Measurements from ENCODE around the gene FBLIM1.

FBLIM1 gene

GRCh38 chr1:15731735-15732685, 26.6 kb upstream of the FBLIM1 start:
- no peak for DNase-seq

- DNase-seq: no peak
These were observed 25.9 kb upstream of the FBLIM1 start for GRCh38 chr1:15732686-15733081.

GRCh38 chr1:15733218-15733725, 25.3 kb upstream of the FBLIM1 start:
- no peak for DNase-seq

DNA sequence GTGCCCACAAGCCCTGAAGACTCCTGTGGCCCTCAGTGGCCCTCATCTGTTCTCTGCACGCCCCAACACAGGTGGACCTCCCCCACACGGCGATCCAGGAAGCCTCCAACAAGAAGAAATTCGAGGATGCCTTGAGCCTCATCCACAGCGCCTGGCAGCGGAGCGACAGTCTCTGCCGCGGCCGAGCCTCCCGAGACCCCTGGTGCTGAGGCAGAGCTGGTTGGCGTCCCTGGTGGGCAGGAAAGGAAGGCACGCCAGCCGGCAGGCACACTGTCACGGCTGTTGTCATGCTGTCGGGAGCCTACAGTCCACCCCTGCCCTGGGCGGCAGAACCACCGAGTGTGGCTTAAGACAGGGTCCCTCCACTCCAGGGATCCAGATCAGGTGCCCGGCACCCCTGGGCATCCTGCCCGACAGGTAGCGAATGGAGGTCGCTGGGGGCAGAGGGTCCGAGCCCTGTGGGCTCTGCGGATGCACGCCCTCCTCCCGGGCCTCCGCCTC, 24.8 kb upstream of the FBLIM1 start:
- no peak for DNase-seq

DNA sequence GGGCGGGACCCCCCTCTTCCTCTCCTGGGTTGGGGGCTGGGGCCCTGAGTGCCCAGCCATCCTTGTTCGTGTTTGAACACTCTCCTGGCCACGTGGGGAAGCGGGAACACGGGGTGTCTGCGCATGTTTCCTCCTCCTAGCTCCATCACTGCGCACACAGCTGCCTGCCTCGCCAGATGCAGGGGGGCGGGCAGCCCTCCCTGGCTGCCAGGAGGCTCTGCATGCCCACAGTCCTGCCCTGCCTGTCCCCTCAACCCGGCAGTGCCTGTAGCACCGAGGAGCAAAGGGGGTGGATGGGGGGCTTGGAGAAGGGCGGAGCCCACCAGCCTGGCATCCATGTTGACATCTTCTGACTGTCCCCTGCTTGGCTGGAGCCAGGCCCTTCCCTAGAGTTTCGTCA, 24.3 kb upstream of the FBLIM1 start:
- DNase-seq: no peak

GRCh38 chr1:15734901-15735300, 23.7 kb upstream of the FBLIM1 start:
- no peak for DNase-seq

GRCh38 chr1:15735304-15736037, 23.1 kb upstream of the FBLIM1 start:
- no peak for DNase-seq

DNA sequence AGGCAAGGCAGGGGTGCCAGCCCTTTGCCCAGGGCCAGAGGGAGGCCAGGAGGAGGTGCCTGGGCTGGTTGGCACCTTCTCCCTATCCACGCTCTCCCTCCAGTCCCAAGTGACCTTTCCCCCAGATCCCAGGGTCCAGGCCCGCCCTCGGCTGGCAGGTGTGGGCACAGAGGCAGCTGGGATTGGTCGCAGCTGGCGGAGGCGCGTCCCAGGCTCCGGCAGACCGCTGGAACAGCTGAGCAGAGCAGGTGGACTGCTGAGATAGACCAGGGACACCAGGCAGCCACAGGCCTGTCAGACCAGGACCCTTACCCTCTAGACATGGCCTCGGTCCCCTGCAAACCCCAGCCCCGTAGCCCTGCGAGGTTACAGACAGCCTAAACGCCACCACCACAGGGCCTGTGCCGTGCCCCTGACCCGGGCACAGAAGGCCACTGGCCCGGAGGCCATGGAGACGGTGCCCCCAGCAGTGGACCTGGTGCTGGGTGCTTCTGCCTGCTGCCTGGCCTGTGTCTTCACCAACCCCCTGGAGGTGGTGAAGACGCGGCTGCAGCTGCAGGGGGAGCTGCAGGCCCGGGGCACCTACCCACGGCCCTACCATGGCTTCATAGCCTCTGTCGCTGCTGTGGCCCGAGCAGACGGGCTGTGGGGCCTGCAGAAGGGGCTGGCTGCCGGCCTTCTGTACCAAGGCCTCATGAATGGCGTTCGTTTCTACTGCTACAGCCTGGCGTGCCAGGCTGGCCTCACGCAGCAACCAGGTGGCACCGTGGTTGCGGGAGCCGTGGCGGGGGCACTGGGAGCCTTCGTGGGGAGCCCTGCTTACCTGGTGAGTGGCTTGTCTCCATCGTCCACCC, 22.3 kb upstream of the FBLIM1 start, which contains the start of gene SLC25A34:
TSS of gene SLC25A34 (plus strand) at position 221 of the 854 bp plus-strand sequence. CDS start at position 449, 228 bp downstream.
- DNase-seq: no peak

GRCh38 chr1:15736892-15737261, 21.7 kb upstream of the FBLIM1 start:
- no peak for DNase-seq

GRCh38 chr1:15737324-15738319, 21.0 kb upstream of the FBLIM1 start:
- DNase-seq: no peak

DNA sequence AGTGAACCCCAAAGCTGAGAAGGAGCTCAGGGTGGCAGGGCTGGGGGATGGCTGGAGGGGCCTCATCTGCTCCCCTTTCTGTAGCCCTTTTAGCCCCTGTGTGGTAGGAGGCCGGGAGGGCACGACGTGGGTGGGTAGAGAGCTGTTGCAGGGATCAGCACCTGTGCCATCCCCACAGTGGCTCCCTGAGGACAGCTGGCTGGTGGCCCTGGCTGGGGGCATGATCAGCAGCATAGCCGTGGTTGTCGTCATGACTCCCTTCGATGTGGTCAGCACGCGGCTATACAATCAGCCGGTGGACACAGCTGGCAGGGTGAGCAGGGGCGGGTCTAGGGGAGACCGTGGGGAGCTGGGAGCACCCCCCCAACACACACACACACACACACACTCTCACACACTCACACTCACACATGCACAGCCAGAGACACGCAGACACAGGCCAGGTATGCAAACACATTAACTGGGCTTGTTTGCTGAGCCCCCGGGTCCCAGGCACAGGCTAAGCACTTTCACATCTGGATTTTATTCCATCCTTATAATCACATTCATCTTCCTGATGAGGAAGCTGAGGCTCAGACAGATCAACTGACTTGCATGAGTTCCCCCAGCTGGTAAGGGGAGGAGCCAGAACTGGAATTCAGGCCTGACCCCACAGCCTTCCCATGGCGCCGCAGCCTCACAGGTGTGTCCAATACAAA, 20.0 kb upstream of the FBLIM1 start:
- DNase-seq: no peak

DNA sequence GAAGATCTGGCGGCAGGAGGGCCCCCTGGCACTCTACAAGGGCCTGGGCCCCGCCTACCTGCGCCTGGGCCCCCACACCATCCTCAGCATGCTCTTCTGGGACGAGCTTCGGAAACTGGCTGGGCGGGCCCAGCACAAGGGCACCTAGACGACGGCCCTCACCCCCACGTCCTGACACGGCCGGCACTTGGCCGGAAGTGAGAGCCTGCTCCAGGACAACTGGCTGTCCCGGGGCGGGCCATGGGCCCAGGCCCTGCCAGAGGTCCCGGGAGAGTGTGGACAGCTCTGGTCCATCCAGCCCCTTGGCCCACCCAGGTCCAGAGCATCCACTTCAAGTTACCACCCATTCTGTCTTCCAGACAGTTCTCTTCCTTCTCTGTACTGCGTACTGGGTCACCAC, 19.3 kb upstream of the FBLIM1 start:
- no peak for DNase-seq

- DNase-seq: no peak
These were observed 18.9 kb upstream of the FBLIM1 start for GRCh38 chr1:15739745-15740144.

DNA sequence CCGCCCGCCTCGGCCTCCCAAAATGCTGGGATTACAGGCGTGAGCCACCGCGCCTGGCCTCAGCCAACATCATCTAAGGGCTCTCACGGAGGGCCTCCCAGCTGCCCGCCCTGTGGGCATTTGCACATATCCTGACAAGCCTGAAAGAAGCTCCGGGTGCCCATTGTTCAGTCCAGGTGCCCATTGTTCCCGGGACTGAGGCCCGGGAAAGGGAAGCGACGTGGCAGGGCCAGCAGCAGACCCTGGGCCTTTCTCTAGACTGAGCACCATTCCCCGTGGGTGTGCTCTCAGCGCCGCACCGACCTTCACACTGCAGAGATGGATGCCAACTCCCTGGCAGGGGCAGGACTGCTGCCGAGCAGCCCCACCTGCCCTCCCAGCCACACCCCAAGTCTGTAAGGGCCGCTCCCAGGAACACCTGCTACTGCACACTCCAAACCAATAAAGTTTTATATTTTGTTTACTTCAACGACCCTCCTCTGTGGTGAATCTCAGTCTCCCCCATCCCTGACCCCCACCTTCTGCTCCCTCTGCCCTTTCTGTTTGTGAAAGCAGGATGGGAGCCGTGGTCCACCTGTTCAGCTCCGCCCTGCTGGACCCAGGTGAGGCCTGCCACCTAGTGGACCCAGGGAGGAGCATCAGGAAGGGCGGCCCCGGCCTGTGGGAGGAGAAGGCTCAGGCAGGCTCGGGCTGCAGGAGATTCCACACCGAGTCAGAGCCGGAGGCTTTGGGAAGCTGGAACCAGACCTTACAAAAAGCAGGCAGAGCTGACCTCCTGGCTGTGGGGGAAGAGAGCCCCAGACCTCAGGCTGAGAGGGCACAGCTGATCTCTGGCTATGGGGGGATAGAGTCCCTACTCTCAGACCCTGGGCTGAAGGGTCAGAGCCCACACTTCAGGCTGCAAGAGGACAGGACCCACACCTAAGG, 17.4 kb upstream of the FBLIM1 start:
- peak; percentile 41 for DNase-seq

- no peak for DNase-seq
These were observed 16.2 kb upstream of the FBLIM1 start, which contains the start of gene TMEM82 for GRCh38 chr1:15742339-15742801. TSS of gene TMEM82 (plus strand) at chr1:15742499. CDS start at chr1:15742560, 61 bp downstream.

GRCh38 chr1:15744122-15744679, 14.4 kb upstream of the FBLIM1 start:
- no peak for DNase-seq

GRCh38 chr1:15747378-15747777, 11.2 kb upstream of the FBLIM1 start:
- no peak for DNase-seq

DNA sequence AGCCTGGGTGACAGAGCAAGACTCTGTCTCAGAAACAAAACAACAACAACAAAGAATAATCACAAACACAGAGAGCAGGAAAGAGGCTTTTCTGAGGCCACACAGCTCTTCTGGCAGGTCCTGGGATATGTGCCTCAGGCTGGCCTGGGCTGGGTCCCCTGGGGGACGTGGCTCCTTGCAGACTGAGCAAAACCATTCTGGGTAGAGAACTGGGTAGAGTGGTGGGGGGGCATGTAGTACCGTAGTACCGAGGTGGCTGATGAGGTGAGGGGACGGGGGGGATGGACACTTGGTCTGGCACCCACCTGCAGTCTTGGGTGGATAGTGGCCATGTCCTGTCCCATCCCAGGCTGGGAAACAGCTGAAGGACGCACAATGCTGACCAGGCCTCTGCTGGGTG, 10.3 kb upstream of the FBLIM1 start:
- no peak for DNase-seq
